Activated CD8-positive, alpha-beta memory T cell treated with anti-CD3 and anti-CD28 coated beads for 24 hours (primary cell): Measurements from ENCODE around the gene POLN.

ENCODE experiments used
- DNase-seq: peaks from one replicate; pipeline ENCODE4 v3.0.0-alpha.2; 2020

POLN gene

DNA sequence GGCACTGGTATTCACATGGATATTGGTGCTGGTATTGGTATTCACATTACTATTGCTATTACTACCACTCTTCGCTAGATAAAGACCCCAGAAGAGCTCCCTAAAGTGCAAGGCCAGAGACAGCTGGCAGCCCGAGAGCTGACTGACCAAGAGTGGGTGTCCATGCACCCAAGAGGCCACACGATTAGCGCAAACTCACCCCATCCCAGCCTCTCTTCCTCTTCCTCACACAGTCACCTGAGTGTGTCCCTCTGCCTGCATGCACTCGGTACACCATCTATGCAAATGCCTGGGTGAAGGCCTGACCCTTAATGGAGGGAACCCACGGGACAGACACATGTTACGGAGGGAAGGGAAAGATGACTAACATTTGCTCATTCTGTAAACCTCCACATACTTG is 86.7 kb downstream of the POLN start:
- no peak for DNase-seq

- no peak for DNase-seq
These were observed 87.6 kb downstream of the POLN start for GRCh38 chr4:2154215-2154740.

DNA sequence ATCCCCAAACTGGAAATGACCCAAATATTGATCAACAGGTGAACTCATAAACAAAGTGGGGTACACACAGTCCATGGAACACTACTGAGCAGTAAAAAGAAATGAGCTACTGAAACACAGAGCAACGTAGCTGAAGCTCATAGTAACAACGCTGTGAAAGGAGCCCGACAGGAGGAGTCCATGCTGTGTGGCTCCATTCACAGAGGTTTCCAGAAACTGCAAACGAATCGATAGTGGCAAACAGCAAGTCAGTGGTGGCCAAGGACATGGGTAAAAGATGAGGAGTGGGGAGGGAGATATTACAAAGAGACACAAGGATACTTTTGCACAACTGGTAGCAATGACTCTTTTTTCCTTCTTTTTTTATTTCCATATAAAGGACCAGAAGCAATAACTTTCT is 90.4 kb downstream of the POLN start:
- DNase-seq: no peak

- no peak for DNase-seq
These were observed 91.8 kb downstream of the POLN start for GRCh38 chr4:2150076-2150475.

DNA sequence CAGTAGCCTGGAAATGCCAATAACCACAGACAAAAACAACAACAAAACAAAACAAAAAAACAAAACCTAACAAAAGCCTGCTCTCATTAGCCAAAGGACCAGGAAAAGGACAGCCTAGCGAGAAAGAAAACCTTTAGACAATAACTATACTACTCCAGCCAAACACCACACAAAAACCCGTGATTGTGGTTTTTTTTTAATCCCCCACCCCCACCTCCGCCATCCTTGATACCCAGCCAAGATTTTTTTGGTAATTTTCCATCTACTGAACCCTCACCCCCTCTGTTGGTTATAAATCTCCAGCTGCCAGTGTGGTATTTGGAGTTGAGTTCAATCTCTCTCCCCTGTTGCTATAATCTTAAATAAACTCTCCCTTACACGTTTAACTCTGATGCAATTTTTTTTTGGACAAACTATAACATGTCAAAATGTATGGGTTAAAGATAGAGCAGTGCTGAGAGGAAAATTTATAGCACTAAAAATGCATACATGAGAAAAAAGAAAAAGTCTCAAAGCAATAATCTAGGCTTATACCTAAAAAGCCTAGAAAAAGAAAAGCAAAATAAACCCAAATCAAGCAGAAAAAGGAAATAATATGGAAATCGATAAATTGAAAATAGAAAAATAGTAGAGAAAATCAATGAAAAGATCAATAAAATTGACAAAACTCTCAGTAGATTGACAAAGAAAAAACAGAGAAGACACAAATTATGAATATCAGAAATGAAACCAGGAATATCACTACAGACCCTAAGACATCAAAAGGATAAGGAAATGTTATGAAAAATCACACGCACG is 99.1 kb downstream of the POLN start:
- no peak for DNase-seq

GRCh38 chr4:2141762-2142451 is 100.0 kb downstream of the POLN start:
- no peak for DNase-seq

GRCh38 chr4:2141022-2141761 is 100.7 kb downstream of the POLN start:
- DNase-seq: no peak

GRCh38 chr4:2138846-2139500 is 102.9 kb downstream of the POLN start:
- no peak for DNase-seq

DNA sequence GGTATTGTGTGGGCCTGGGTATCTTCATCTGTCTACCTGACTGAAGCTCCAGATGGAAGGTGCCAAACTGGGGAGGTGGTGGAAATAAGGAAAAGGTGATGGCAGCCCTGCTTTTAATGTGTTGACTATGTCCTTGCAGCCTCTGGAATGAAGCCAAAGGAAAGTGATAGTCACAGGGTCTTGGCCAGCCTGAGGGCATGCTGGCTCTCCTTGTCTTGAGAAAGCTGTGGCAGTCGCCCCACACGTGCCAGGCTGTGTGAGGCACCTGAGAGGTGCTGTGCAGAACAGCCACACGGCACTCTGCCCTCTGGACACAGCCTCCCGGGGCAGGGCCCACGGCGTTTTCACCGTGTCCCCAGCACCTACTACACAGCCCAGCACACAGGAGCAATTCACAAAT is 105.2 kb downstream of the POLN start:
- DNase-seq: no peak

DNA sequence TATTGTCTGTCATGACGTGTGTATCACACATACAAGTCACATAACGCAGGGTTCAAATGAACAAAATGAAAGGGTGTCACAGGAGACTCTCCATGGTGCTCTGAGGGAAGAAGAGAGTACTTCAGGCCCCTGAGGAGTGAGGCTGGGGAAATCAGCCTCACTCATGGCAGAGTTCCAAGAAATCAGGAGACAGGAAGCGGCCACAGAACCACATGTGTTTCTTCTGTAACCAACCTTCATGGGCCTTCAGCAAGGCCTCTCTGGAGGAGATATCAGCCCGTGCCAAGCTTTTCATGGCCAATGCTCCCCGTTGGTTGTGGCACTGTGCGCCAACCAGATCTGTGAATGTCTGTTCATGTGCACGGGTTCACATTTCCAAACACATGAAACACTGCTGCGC is 106.8 kb downstream of the POLN start:
- DNase-seq: no peak

- DNase-seq: no peak
These were observed 109.5 kb downstream of the POLN start for GRCh38 chr4:2132438-2132837.

DNA sequence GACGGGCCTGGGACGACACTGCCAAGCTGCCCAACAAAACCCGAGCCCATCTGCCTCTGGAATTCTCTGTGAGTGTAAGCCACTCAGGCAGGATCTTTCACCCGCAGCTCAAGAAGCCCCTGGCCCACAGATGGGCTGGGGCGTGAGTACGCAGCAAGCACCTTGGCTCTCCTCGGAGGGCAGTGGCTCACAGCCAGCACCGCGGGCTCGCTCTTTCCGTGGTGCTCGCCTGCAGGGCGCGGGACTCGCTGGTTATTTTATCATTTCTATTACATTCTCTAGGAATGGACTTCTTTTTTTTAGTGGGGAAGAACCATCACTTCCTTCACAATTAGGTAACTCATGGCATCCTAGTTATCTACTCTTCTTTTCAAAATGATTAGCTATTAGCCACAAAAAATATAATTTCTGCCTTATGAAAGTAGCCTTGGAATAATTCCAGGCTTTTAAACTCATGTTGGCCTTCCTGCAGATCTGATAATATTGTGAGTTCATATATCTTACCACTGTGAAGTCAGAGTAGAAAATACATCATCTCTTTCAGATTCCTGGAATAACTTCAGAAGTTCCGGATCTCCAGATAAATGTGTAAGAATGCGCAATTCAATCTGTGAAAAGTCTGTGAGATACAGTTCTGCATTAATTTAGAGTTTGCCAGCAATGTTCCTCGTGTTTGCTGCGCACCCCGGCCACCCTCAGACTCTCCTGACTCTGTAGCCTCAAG is 114.2 kb downstream of the POLN start:
- no peak for DNase-seq

GRCh38 chr4:2126309-2127043 is 115.4 kb downstream of the POLN start:
- DNase-seq: no peak

DNA sequence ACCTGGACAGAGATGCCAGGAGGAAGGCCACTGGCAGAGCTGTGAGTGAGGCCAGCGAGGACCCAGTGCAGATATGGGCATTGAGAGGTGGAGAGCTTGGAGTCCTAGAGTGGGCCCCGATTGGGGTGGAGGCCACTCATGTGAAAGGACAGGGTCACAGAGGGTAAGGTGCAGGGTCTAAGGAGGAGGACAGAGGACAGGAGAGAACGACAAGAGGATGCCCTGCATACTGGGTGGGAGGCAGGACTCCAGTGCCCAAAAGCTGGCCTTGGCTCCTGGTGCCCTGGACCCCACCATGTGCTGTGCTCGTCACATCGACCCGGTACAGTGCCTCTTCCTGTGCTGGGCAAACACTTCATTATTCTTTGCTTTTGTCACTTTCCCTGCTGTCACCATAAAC is 116.1 kb downstream of the POLN start:
- DNase-seq: no peak

GRCh38 chr4:2125023-2125422 is 116.9 kb downstream of the POLN start:
- no peak for DNase-seq

- no peak for DNase-seq
These were observed 125.1 kb downstream of the POLN start for GRCh38 chr4:2116687-2117400.

- no peak for DNase-seq
These were observed 136.4 kb downstream of the POLN start for GRCh38 chr4:2105559-2105958.

DNA sequence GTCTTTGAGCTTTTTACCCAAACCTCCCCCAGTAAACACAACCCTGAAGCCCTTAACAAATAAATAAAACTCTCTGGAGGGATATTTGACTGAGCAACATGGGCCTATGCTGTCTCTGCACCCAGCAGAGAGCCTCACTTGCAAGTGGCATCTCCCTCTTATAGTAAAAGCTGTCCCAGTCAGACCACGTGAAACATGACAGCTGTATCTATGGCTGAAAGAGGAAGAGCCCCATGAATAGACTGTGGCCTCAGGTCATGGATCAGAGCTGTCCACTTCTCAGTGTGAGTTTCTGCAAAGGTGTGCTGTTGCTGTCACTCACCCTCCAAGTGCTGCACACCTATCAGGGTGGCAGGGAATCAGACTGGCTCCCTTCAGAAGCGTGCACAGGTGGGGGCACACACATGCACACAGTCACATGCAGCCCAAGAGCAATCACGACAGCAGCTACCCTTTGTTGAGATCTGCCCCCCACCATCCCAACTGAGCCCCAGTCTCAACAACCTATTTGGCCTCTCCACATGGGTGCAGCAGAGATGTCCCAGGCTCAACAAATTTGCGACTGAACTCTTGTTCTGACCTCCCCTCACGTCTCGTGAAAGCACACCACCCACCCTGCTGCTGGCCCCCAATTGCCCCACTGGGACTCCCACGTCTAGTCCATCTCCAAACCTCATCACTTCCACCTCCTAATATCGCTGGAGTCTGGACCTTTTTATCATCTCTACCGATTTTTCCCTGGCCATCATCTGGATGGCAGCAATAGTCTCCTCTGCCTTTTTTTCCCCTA is 137.2 kb downstream of the POLN start:
- no peak for DNase-seq

GRCh38 chr4:2103843-2104547 is 137.9 kb downstream of the POLN start:
- DNase-seq: no peak
